Left ventricle myocardium inferior (tissue), 1 donor: Measurements from ENCODE around the gene ASTN2. TPM values are rescaled to one million over a fixed set of nuclear protein-coding genes. Genes with fewer than 3 reads are reported as not detected.

ENCODE experiments used
- DNase-seq: peaks from one replicate; pipeline ENCODE4 v3.0.0-alpha.2; 2020
- H3K27ac ChIP-seq: fragments of 200-600 bp; replicated peaks from 2 replicates; pipeline ENCODE4 v1.8.0; 2021
- H3K27me3 ChIP-seq: fragments of 200-600 bp; 2 replicates; pipeline ENCODE4 v1.8.0; 2021; ENCODE audit warnings: low read depth
- H3K36me3 ChIP-seq: fragments of 200-600 bp; 2 replicates; pipeline ENCODE4 v1.8.0; 2021
- H3K4me1 ChIP-seq: fragments of 200-600 bp; 2 replicates; pipeline ENCODE4 v1.8.0; 2021
- H3K4me3 ChIP-seq: fragments of 200-600 bp; 2 replicates; pipeline ENCODE4 v1.8.0; 2021; ENCODE audit warnings: mild to moderate bottlenecking, moderate library complexity
- H3K9me3 ChIP-seq: fragments of 200-600 bp; replicated peaks from 2 replicates; pipeline ENCODE4 v1.8.0; 2021
- CTCF ChIP-seq: fragments of 200-600 bp; IDR thresholded peaks from 2 replicates; pipeline ENCODE4 v1.8.0; 2021; ENCODE audit warnings: antibody characterized with exemption, mild to moderate bottlenecking, borderline replicate concordance
- intact Hi-C: fragments of 100-400 bp; cut with micrococcal nuclease; formaldehyde crosslinking; loops from one replicate; pipeline ENCODE4 v1.11.0; 2022
- total RNA-seq: library from RNA; stranded (reverse); fragmentation: NEBNext Ultra II Directional; extraction: Animal tissue kit (Norgen Biotek cat#: 25700); gene quantifications from one replicate; pipeline ENCODE4 v1.2.1, GENCODE V29; 2021
- donor health status: DM: no; HTN: yes; CAD: no; lungs with severe emphysema.

Gene ASTN2
- total RNA-seq, 1 donor from 2014 or later = 6.1 TPM

GRCh38 chr9:116757030-116757429, 657.8 kb downstream of the ASTN2 start:
- no peak overlapping the region for H3K27ac ChIP-seq
- no peaks in the 10 kb centered on the region for H3K27me3 ChIP-seq
- H3K36me3 ChIP-seq = no peaks in the 10 kb centered on the region
- no peak for DNase-seq
- intact Hi-C loops = no loop called here
- no peak for TF ChIP-seq CTCF
- H3K4me1 ChIP-seq = no peaks in the 10 kb centered on the region
- H3K9me3 ChIP-seq = peaks cover 9% of the 10 kb centered on the region
- H3K4me3 ChIP-seq = no peak overlapping the region

- intact Hi-C loops = no loop called here
- no peak overlapping the region for H3K4me3 ChIP-seq
- H3K27me3 ChIP-seq = no peaks in the 10 kb centered on the region
- no peaks in the 10 kb centered on the region for H3K4me1 ChIP-seq
- no peaks in the 10 kb centered on the region for H3K36me3 ChIP-seq
- H3K9me3 ChIP-seq = peaks cover 9% of the 10 kb centered on the region
- DNase-seq = no peak
- TF ChIP-seq CTCF = no peak
- no peak overlapping the region for H3K27ac ChIP-seq
Measured at GRCh38 chr9:116753389-116753788, 661.5 kb downstream of the ASTN2 start.

GRCh38 chr9:116750510-116750909, 664.3 kb downstream of the ASTN2 start:
- Histone ChIP-seq H3K36me3 (no peaks in the 10 kb centered on the region), H3K27me3 (peaks cover 12% of the 10 kb centered on the region), H3K4me1 (no peaks in the 10 kb centered on the region), H3K9me3 (peaks cover 3% of the 10 kb centered on the region), H3K27ac (no peak overlapping the region), H3K4me3 (no peak overlapping the region)
- intact Hi-C loops = no loop called here
- DNase-seq = no peak
- no peak for TF ChIP-seq CTCF

GRCh38 chr9:116749772-116750171, 665.1 kb downstream of the ASTN2 start:
- DNase-seq = no peak
- no peak overlapping the region for H3K4me3 ChIP-seq
- intact Hi-C loops = no loop called here
- peaks cover 12% of the 10 kb centered on the region for H3K27me3 ChIP-seq
- no peak overlapping the region for H3K27ac ChIP-seq
- H3K9me3 ChIP-seq = no peaks in the 10 kb centered on the region
- H3K4me1 ChIP-seq = no peaks in the 10 kb centered on the region
- H3K36me3 ChIP-seq = no peaks in the 10 kb centered on the region
- TF ChIP-seq CTCF = no peak

- Histone ChIP-seq H3K27ac (no peak overlapping the region), H3K4me3 (no peak overlapping the region), H3K27me3 (peaks cover 12% of the 10 kb centered on the region), H3K9me3 (no peaks in the 10 kb centered on the region), H3K36me3 (no peaks in the 10 kb centered on the region), H3K4me1 (no peaks in the 10 kb centered on the region)
- DNase-seq = no peak
- TF ChIP-seq CTCF = no peak
- intact Hi-C loops = no loop called here
Measured at GRCh38 chr9:116749176-116749575, 665.7 kb downstream of the ASTN2 start.

- no peak for TF ChIP-seq CTCF
- Histone ChIP-seq H3K4me3 (no peak overlapping the region), H3K9me3 (no peaks in the 10 kb centered on the region), H3K27ac (no peak overlapping the region), H3K36me3 (no peaks in the 10 kb centered on the region), H3K4me1 (peaks cover 4% of the 10 kb centered on the region), H3K27me3 (peaks cover 27% of the 10 kb centered on the region)
- no peak for DNase-seq
- intact Hi-C loops = no loop called here
Measured at GRCh38 chr9:116741742-116742141, 673.1 kb downstream of the ASTN2 start.
